Colonic mucosa (tissue), 4 donors: ENCODE measurements around the gene TECPR1. TPM values are rescaled to one million over a fixed set of nuclear protein-coding genes. Genes with fewer than 3 reads are reported as not detected.
A peak's percentile ranks its signal among the peaks of the same experiment; 100 is the strongest.

Experiments used
- DNase-seq: peaks from one replicate; pipeline ENCODE4 v3.0.0-alpha.2; 2020
- H3K27ac ChIP-seq: fragments of 200-600 bp; one replicate; pipeline ENCODE4 v1.8.0; 2021
- H3K27me3 ChIP-seq: fragments of 200-600 bp; one replicate; pipeline ENCODE4 v1.8.0; 2021
- H3K36me3 ChIP-seq: fragments of 200-600 bp; one replicate; pipeline ENCODE4 v1.8.0; 2021
- H3K4me1 ChIP-seq: fragments of 200-600 bp; one replicate; pipeline ENCODE4 v1.8.0; 2021; ENCODE audit warnings: mild to moderate bottlenecking
- H3K4me3 ChIP-seq: fragments of 200-600 bp; one replicate; pipeline ENCODE4 v1.8.0; 2021
- H3K9ac ChIP-seq, 2 donors: one replicate each; pipeline ENCODE4 v1.7.0; 2013; ENCODE audit warnings: control low read depth in 2 of 2, low read depth in 2 of 2, low read length in 2 of 2
- H3K9me3 ChIP-seq: fragments of 200-600 bp; one replicate; pipeline ENCODE4 v1.8.0; 2021
- intact Hi-C: fragments of 100-400 bp; cut with DNase I; formaldehyde crosslinking; loops from one replicate; pipeline ENCODE4 v1.14.1; 2022
- total RNA-seq, 2 donors: library from RNA; stranded (reverse); fragmentation: NEBNext Ultra II Directional in 1 of 2; extraction: Animal tissue kit (Norgen Biotek cat#: 25700) in 1 of 2; gene quantifications; one replicate each; pipeline ENCODE4 v1.2.1, GENCODE V29; 2021
- TF ChIP-seq, protein P1 (sequence below): fragments of 200-600 bp; IDR thresholded peaks from one replicate; pipeline ENCODE4 v1.8.0; 2022; ENCODE audit warnings: antibody characterized with exemption, mild to moderate bottlenecking
- donor health status: healthy.
- donor health status: DM: no; HTN: no; CAD: no.
- donor health status: DM: no; HTN: no; CAD: no.

Gene TECPR1
- total RNA-seq, 2 donors from 2014 or later: 20.3 to 44.5 TPM

DNA sequence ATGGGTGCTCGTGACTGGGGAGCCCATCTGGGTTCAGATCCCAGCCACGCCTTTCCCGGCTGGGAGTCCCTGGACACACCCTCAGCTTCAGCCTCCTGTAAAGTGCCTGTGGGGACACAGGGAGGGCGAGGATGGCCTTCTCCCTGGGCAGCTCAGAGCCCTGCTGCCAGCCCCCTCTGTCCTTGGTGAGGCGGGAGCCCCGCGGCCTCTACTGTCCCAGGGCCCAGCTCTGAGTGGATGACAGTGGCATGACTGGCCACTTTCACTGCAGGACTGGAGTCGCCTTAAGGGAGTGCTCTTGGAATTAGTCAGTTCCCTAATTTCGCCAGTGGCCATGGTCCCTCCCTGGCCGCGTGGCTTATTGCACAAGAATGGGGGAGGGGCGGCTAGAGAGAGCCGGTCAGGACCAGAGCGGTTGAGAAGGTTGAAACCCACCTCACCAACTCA, 34.1 kb upstream of the TECPR1 start:
- TF ChIP-seq, protein P1, sequence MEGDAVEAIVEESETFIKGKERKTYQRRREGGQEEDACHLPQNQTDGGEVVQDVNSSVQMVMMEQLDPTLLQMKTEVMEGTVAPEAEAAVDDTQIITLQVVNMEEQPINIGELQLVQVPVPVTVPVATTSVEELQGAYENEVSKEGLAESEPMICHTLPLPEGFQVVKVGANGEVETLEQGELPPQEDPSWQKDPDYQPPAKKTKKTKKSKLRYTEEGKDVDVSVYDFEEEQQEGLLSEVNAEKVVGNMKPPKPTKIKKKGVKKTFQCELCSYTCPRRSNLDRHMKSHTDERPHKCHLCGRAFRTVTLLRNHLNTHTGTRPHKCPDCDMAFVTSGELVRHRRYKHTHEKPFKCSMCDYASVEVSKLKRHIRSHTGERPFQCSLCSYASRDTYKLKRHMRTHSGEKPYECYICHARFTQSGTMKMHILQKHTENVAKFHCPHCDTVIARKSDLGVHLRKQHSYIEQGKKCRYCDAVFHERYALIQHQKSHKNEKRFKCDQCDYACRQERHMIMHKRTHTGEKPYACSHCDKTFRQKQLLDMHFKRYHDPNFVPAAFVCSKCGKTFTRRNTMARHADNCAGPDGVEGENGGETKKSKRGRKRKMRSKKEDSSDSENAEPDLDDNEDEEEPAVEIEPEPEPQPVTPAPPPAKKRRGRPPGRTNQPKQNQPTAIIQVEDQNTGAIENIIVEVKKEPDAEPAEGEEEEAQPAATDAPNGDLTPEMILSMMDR: no peak
- Histone ChIP-seq H3K4me3 (no peak overlapping the region), H3K27me3 (no peaks in the 10 kb centered on the region), H3K36me3 (no peaks in the 10 kb centered on the region), H3K9ac (peak overlapping the region; percentile 64 to 99), H3K4me1 (peaks cover 44% of the 10 kb centered on the region), H3K27ac (peak overlapping the region; percentile 91), H3K9me3 (no peaks in the 10 kb centered on the region)
- peak; percentile 63 for DNase-seq
- intact Hi-C loops: no loop called here

- no peaks in the 10 kb centered on the region for H3K36me3 ChIP-seq
Measured at GRCh38 chr7:98285157-98286092, 33.4 kb upstream of the TECPR1 start.

DNA sequence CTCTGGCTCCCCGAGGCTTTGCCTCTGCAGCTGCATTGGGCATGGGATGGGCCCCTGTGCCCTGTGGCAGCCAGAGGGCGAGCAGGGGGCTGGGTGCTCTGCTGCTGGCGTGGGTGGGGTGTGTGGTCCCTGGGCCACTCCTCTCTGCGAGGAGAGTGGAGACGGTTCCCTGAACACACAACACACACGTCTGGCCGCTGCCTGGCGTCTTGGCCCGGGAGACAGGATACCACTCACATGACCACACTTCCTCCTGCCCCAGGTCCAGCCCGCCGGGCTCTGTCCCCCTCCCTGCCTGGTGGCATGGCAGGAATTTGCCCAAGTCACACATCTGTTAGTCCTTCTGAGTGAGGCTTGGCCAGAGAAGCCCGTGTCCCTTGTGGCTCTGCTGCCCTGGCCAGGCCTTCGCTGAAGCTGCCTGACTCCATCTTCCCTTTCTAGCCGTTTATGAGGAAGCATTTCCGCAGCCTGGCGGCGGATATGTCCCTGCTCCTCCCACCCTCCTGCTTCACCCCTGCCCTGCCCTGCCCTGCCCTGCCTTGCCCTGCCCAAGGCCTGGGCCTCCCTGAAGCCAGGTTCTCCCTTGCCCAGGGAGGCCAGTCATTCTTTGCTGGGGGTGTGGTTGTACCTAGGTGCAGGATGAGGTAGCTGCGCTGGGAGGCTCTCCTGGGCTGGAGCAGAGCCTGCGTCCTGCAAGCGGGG, 32.5 kb upstream of the TECPR1 start:
- no peaks in the 10 kb centered on the region for H3K36me3 ChIP-seq
- TF ChIP-seq, protein P1: no peak
- no peaks in the 10 kb centered on the region for H3K9me3 ChIP-seq
- H3K27ac ChIP-seq: peak overlapping the region; percentile 91
- H3K27me3 ChIP-seq: no peaks in the 10 kb centered on the region
- H3K4me3 ChIP-seq: peak overlapping the region; percentile 66
- peaks cover 44% of the 10 kb centered on the region for H3K4me1 ChIP-seq
- DNase-seq: peak; percentile 92
- intact Hi-C loops: no loop called here
- peak overlapping the region; percentile 64 to 99 for H3K9ac ChIP-seq

More at GRCh38 chr7:98285157-98286092, 33.4 kb upstream of the TECPR1 start:
- no peak for DNase-seq
- TF ChIP-seq, protein P1: no peak
- Histone ChIP-seq H3K9me3 (no peaks in the 10 kb centered on the region), H3K27me3 (no peaks in the 10 kb centered on the region), H3K4me1 (peaks cover 44% of the 10 kb centered on the region), H3K9ac (peak overlapping the region; percentile 64 to 99), H3K4me3 (peak overlapping the region; percentile 66), H3K27ac (peak overlapping the region; percentile 91)
- intact Hi-C loops: no loop called here

GRCh38 chr7:98283887-98284222, 31.8 kb upstream of the TECPR1 start:
- intact Hi-C loops: no loop called here
- peak overlapping the region; percentile 66 for H3K4me3 ChIP-seq
- H3K9me3 ChIP-seq: no peaks in the 10 kb centered on the region
- no peaks in the 10 kb centered on the region for H3K27me3 ChIP-seq
- H3K4me1 ChIP-seq: peaks cover 44% of the 10 kb centered on the region
- TF ChIP-seq, protein P1: no peak
- peak overlapping the region; percentile 64 to 99 for H3K9ac ChIP-seq
- DNase-seq: no peak
- H3K27ac ChIP-seq: peak overlapping the region; percentile 91
- no peaks in the 10 kb centered on the region for H3K36me3 ChIP-seq

- peak; percentile 79 for DNase-seq
- Histone ChIP-seq H3K4me1 (peaks cover 43% of the 10 kb centered on the region), H3K27me3 (no peaks in the 10 kb centered on the region), H3K9me3 (no peaks in the 10 kb centered on the region), H3K9ac (peak overlapping the region; percentile 79 to 99), H3K4me3 (peak overlapping the region; percentile 66), H3K27ac (peak overlapping the region; percentile 91), H3K36me3 (no peaks in the 10 kb centered on the region)
- TF ChIP-seq, protein P1: no peak
- intact Hi-C loops: no loop called here
Measured at GRCh38 chr7:98283127-98283886, 31.3 kb upstream of the TECPR1 start.
